Measurements from ENCODE around the gene GRIK4.
A peak's percentile ranks its signal among the peaks of the same experiment; 100 is the strongest.

GRIK4 gene

GRCh38 chr11:120814531-120815318 is 303.2 kb downstream of the GRIK4 start:
- no peak for DNase-seq (ENCODE audit: low read depth)

- DNase-seq (ENCODE audit: low read depth): peak; percentile 23
Measured at GRCh38 chr11:120815319-120816100, 304.0 kb downstream of the GRIK4 start.

GRCh38 chr11:120816176-120816575 is 304.6 kb downstream of the GRIK4 start:
- no peak for DNase-seq (ENCODE audit: low read depth)

GRCh38 chr11:120816711-120817110 is 305.2 kb downstream of the GRIK4 start:
- no peak for DNase-seq (ENCODE audit: low read depth)

- DNase-seq (ENCODE audit: low read depth): no peak
Measured at GRCh38 chr11:120817158-120817557, 305.6 kb downstream of the GRIK4 start.

GRCh38 chr11:120818097-120818496 is 306.5 kb downstream of the GRIK4 start:
- no peak for DNase-seq (ENCODE audit: low read depth)

- DNase-seq (ENCODE audit: low read depth): no peak
Measured at GRCh38 chr11:120819003-120819402, 307.5 kb downstream of the GRIK4 start.

- DNase-seq (ENCODE audit: low read depth): no peak
Measured at GRCh38 chr11:120819437-120820365, 308.2 kb downstream of the GRIK4 start.

GRCh38 chr11:120823159-120823558 is 311.6 kb downstream of the GRIK4 start:
- no peak for DNase-seq (ENCODE audit: low read depth)

GRCh38 chr11:120824242-120824641 is 312.7 kb downstream of the GRIK4 start:
- no peak for DNase-seq (ENCODE audit: low read depth)

- DNase-seq (ENCODE audit: low read depth): no peak
Measured at GRCh38 chr11:120827198-120827597, 315.6 kb downstream of the GRIK4 start.

- no peak for DNase-seq (ENCODE audit: low read depth)
Measured at GRCh38 chr11:120827820-120828219, 316.3 kb downstream of the GRIK4 start.

GRCh38 chr11:120828847-120829246 is 317.3 kb downstream of the GRIK4 start:
- no peak for DNase-seq (ENCODE audit: low read depth)

GRCh38 chr11:120830085-120830620 is 318.6 kb downstream of the GRIK4 start:
- no peak for DNase-seq (ENCODE audit: low read depth)

GRCh38 chr11:120832481-120833238 is 321.1 kb downstream of the GRIK4 start:
- no peak for DNase-seq (ENCODE audit: low read depth)

- DNase-seq (ENCODE audit: low read depth): no peak
Measured at GRCh38 chr11:120834686-120835210, 323.2 kb downstream of the GRIK4 start.

GRCh38 chr11:120835601-120836228 is 324.2 kb downstream of the GRIK4 start:
- no peak for DNase-seq (ENCODE audit: low read depth)

GRCh38 chr11:120837696-120838095 is 326.1 kb downstream of the GRIK4 start:
- no peak for DNase-seq (ENCODE audit: low read depth)

GRCh38 chr11:120839201-120839600 is 327.7 kb downstream of the GRIK4 start:
- no peak for DNase-seq (ENCODE audit: low read depth)

GRCh38 chr11:120839846-120840402 is 328.4 kb downstream of the GRIK4 start:
- DNase-seq (ENCODE audit: low read depth): no peak
